ENCODE measurements around the gene SLC16A9.
"Not testable (repeated sequence)": the region's sequence is repeated elsewhere in the genome, so short reads cannot be mapped to it uniquely, and the experiment has no call there.

The SLC16A9 gene

DNA sequence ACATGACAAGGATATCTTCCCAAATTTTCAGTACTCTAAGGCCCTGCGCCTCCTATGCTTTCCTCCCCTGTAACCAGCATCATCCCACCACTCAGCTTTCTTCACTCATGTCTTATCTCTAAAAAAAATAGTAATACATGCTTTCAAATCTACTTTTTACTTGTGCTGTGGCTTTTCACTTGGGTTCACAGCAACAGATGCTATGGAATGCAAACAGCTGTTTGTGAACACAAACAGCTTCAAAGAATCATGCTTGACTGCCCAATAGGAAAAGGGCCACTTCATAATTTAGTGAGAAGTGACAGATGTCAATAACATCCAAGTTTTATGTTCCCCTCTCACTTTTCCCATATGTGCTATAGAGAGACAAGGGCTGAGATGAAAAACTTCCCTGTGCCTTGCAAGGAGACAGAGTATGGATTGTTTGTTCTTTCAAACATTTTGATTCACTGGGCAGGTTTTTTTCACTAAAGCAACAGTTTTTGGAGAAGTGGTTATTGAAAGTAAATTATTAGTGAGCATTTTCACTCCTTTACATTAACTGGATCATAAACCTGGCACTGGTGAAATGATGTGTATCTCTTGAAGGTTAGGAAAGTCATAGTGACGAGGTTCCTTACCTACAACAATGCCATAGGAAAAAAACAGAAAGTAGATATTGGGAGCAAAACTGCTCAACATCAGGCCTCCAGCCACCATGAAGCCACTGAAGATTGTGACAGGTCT, 37.3 kb downstream of the SLC16A9 start:
- TF ChIP-seq, protein P1, sequence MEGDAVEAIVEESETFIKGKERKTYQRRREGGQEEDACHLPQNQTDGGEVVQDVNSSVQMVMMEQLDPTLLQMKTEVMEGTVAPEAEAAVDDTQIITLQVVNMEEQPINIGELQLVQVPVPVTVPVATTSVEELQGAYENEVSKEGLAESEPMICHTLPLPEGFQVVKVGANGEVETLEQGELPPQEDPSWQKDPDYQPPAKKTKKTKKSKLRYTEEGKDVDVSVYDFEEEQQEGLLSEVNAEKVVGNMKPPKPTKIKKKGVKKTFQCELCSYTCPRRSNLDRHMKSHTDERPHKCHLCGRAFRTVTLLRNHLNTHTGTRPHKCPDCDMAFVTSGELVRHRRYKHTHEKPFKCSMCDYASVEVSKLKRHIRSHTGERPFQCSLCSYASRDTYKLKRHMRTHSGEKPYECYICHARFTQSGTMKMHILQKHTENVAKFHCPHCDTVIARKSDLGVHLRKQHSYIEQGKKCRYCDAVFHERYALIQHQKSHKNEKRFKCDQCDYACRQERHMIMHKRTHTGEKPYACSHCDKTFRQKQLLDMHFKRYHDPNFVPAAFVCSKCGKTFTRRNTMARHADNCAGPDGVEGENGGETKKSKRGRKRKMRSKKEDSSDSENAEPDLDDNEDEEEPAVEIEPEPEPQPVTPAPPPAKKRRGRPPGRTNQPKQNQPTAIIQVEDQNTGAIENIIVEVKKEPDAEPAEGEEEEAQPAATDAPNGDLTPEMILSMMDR (conservative IDR thresholded peaks at IDR 0.05; ENCODE audit: low read depth, low read length), result no peak
- peaks cover 6% of the 10 kb centered on the region for H3K4me1 ChIP-seq (ENCODE audit: low read depth, poor library complexity, severe bottlenecking)

DNA sequence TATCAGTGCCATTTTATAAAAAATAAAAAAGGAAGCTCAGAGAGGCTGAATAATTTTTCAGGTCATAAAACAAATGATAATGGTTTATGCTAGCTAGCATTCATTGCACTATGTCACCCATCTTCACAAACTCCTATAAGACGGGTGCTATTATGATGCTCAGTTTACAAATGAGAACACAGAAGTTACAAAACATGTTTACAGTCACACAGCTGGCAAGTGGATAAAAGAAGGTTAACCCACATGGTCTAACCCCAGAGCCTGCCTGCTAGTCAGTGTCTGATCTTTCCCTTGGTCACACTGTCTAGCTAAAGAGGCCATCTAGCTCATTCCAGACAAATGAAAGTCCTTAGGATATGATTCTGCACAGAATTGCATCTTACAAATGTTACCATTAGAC, 39.4 kb downstream of the SLC16A9 start:
- H3K9ac ChIP-seq, result no peak overlapping the region
- TF ChIP-seq, protein P1 (conservative IDR thresholded peaks at IDR 0.05; ENCODE audit: low read depth, low read length), result no peak
- H4K20me1 ChIP-seq (ENCODE audit: insufficient read depth), result no peaks in the 10 kb centered on the region
- no peak overlapping the region for H3K27ac ChIP-seq
- peaks cover 6% of the 10 kb centered on the region for H3K4me1 ChIP-seq (ENCODE audit: low read depth, poor library complexity, severe bottlenecking)
- no peak overlapping the region for H2AFZ ChIP-seq (ENCODE audit: low read depth)
- no peak overlapping the region for H3K4me3 ChIP-seq (IDR thresholded peaks at IDR 0.05; ENCODE audit: insufficient read depth, low read depth, low read length)
- H3K4me2 ChIP-seq, result no peak overlapping the region
- no peaks in the 10 kb centered on the region for H3K36me3 ChIP-seq (ENCODE audit: insufficient read depth)
- no peaks in the 10 kb centered on the region for H3K27me3 ChIP-seq (ENCODE audit: insufficient read depth, low read depth)
- no peaks in the 10 kb centered on the region for H3K79me2 ChIP-seq (ENCODE audit: insufficient read depth, low read depth)

More for the DNA sequence above, 37.3 kb downstream of the SLC16A9 start:
- Histone ChIP-seq H4K20me1 (ENCODE audit: insufficient read depth) (no peaks in the 10 kb centered on the region), H3K27me3 (ENCODE audit: insufficient read depth, low read depth) (no peaks in the 10 kb centered on the region), H3K9ac (no peak overlapping the region), H3K4me2 (no peak overlapping the region), H3K27ac (no peak overlapping the region), H3K36me3 (ENCODE audit: insufficient read depth) (no peaks in the 10 kb centered on the region), H2AFZ (ENCODE audit: low read depth) (no peak overlapping the region), H3K79me2 (ENCODE audit: insufficient read depth, low read depth) (no peaks in the 10 kb centered on the region), H3K4me3 (IDR thresholded peaks at IDR 0.05; ENCODE audit: insufficient read depth, low read depth, low read length) (no peak overlapping the region)

DNA sequence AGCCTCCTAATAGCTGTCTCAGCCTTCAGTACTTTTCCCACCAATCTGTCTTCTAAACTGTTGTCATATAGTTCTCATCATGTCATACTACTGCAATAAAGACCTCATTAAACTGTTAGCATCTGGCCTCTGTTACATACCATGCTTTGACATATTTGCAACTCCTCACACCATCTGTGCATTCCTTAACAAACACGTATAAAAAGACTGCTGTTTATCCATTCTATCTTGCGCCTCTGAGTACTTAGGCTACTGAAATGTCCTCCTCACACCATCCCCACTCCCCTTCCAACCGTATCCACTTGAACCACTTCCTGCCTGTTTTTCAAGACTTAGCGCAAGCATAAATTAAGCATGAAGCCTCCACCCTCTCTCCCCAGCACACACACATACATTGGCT, 41.6 kb downstream of the SLC16A9 start:
- Histone ChIP-seq H3K4me1 (ENCODE audit: low read depth, poor library complexity, severe bottlenecking) (no peaks in the 10 kb centered on the region), H3K27ac (no peak overlapping the region), H3K36me3 (ENCODE audit: insufficient read depth) (no peaks in the 10 kb centered on the region), H3K4me2 (no peak overlapping the region), H2AFZ (ENCODE audit: low read depth) (no peak overlapping the region), H3K27me3 (ENCODE audit: insufficient read depth, low read depth) (no peaks in the 10 kb centered on the region), H4K20me1 (ENCODE audit: insufficient read depth) (no peaks in the 10 kb centered on the region), H3K4me3 (IDR thresholded peaks at IDR 0.05; ENCODE audit: insufficient read depth, low read depth, low read length) (no peak overlapping the region), H3K9ac (no peak overlapping the region), H3K79me2 (ENCODE audit: insufficient read depth, low read depth) (no peaks in the 10 kb centered on the region)
- TF ChIP-seq, protein P1 (conservative IDR thresholded peaks at IDR 0.05; ENCODE audit: low read depth, low read length), result no peak

DNA sequence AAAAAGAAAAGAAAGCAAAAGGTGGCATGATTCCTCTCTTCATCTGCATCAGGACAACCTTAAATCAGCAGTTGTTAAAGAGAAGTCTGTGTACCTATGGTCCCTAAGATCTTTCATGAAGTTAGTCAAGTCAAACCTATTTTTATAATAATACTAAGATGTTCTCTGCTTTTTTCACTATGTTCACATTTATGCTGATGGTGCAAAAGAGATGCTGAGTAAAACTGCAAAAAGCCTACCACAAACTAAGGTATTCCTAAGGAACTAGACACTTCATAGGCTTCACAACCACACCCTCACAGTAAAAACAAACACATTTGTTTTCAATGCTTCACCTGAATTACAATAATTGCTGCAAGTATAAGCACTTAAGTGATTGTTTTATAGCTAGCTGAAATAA, 43.3 kb downstream of the SLC16A9 start:
- Histone ChIP-seq H3K4me2 (no peak overlapping the region), H3K4me3 (IDR thresholded peaks at IDR 0.05; ENCODE audit: insufficient read depth, low read depth, low read length) (no peak overlapping the region), H3K9ac (no peak overlapping the region), H2AFZ (ENCODE audit: low read depth) (no peak overlapping the region), H3K36me3 (ENCODE audit: insufficient read depth) (no peaks in the 10 kb centered on the region), H3K4me1 (ENCODE audit: low read depth, poor library complexity, severe bottlenecking) (no peaks in the 10 kb centered on the region), H3K27ac (no peak overlapping the region), H3K27me3 (ENCODE audit: insufficient read depth, low read depth) (no peaks in the 10 kb centered on the region), H3K79me2 (ENCODE audit: insufficient read depth, low read depth) (no peaks in the 10 kb centered on the region), H4K20me1 (ENCODE audit: insufficient read depth) (no peaks in the 10 kb centered on the region)
- TF ChIP-seq, protein P1 (conservative IDR thresholded peaks at IDR 0.05; ENCODE audit: low read depth, low read length), result no peak

DNA sequence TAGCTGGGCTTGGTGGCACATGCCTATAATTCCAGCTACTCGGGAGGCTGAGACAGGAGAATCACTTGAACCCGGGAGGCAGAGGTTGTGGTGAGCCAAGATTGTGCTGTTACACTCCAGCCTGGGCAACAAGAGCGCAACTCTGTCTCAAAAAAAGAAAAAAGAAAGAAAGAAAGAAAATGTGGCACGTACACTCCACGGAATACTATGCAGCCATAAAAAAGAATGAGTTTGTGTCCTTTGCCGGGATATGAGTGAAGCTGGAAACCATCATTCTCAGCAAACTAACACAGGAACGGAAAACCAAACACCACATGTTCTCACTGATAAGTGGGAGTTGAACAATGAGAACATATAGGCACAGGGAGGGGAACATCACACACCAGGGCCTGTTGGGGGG, 46.4 kb downstream of the SLC16A9 start:
- H3K27me3 ChIP-seq (ENCODE audit: insufficient read depth, low read depth); H3K9ac ChIP-seq; H2AFZ ChIP-seq (ENCODE audit: low read depth); H3K27ac ChIP-seq; H3K4me1 ChIP-seq (ENCODE audit: low read depth, poor library complexity, severe bottlenecking); H3K36me3 ChIP-seq (ENCODE audit: insufficient read depth); H3K79me2 ChIP-seq (ENCODE audit: insufficient read depth, low read depth); H3K4me3 ChIP-seq (IDR thresholded peaks at IDR 0.05; ENCODE audit: insufficient read depth, low read depth, low read length); H3K4me2 ChIP-seq; H4K20me1 ChIP-seq (ENCODE audit: insufficient read depth): not testable (repeated sequence)

Data from KMS-11 (cell line).